DND-41 (cell line): ENCODE data around the gene DUSP2.

ENCODE experiments used
- EZH2 ChIP-seq: IDR thresholded peaks from 3 replicates; pipeline ENCODE4 v1.6.1; 2012; ENCODE audit warnings: borderline replicate concordance, low read depth, mild to moderate bottlenecking, moderate library complexity, low read length, inconsistent platforms; ENCODE audit not compliant: severe bottlenecking
- TF ChIP-seq, protein P1 (sequence below): IDR thresholded peaks from 2 replicates; pipeline ENCODE4 v1.5.1; 2012; ENCODE audit warnings: borderline replicate concordance, low read length, moderate library complexity, mild to moderate bottlenecking; ENCODE audit not compliant: poor library complexity, severe bottlenecking; ENCODE audit errors: extremely low read depth

DNA sequence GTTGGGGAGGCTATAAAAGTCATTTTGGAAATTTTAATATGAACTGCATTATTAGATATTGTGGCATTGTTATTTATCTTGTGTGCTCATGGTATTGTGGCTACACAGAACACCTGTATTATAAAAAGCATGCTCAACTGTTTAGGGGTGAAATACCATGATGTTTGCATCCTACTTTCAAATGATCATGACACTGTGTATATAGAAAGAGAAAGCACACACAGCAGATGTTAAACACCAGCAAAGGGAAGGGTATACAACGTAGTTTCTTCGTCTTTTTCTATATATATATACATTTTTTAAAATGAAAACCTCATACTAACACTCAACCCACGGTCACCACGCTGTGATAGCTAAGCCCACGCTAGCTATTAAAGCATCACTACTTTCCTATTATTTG lies 36.3 kb upstream of the DUSP2 start:
- no peak for TF ChIP-seq EZH2
- TF ChIP-seq, protein P1, sequence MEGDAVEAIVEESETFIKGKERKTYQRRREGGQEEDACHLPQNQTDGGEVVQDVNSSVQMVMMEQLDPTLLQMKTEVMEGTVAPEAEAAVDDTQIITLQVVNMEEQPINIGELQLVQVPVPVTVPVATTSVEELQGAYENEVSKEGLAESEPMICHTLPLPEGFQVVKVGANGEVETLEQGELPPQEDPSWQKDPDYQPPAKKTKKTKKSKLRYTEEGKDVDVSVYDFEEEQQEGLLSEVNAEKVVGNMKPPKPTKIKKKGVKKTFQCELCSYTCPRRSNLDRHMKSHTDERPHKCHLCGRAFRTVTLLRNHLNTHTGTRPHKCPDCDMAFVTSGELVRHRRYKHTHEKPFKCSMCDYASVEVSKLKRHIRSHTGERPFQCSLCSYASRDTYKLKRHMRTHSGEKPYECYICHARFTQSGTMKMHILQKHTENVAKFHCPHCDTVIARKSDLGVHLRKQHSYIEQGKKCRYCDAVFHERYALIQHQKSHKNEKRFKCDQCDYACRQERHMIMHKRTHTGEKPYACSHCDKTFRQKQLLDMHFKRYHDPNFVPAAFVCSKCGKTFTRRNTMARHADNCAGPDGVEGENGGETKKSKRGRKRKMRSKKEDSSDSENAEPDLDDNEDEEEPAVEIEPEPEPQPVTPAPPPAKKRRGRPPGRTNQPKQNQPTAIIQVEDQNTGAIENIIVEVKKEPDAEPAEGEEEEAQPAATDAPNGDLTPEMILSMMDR, result no peak
